H9 (cell line): ENCODE results near the gene SMURF1. TPM values are rescaled to one million over a fixed set of nuclear protein-coding genes. Genes with fewer than 3 reads are reported as not detected.

Experiments
- DNase-seq: peaks from one replicate; pipeline ENCODE4 v3.0.0-alpha.2; 2017
- H2AFZ ChIP-seq: one replicate; pipeline ENCODE4 v1.6.1; 2013; ENCODE audit warnings: mild to moderate bottlenecking, low read length, control low read depth, moderate library complexity
- H2AK5ac ChIP-seq: 2 replicates; pipeline ENCODE4 v1.6.1; 2013; ENCODE audit warnings: low read length, control low read depth, mixed read lengths; ENCODE audit not compliant: insufficient read length
- H2BK120ac ChIP-seq: one replicate; pipeline ENCODE4 v1.6.1; 2013; ENCODE audit warnings: low read depth, mild to moderate bottlenecking, low read length, control low read depth, inconsistent platforms; ENCODE audit not compliant: poor library complexity, severe bottlenecking
- H2BK12ac ChIP-seq: 2 replicates; pipeline ENCODE4 v1.6.1; 2013; ENCODE audit warnings: low read length, control low read depth, mixed read lengths, low read depth; ENCODE audit not compliant: insufficient read length
- H2BK15ac ChIP-seq: 2 replicates; pipeline ENCODE4 v1.6.1; 2013; ENCODE audit warnings: low read depth, low read length, control low read depth
- H2BK20ac ChIP-seq: one replicate; pipeline ENCODE4 v1.6.1; 2013; ENCODE audit warnings: low read depth, mild to moderate bottlenecking, low read length, control low read depth, inconsistent platforms; ENCODE audit not compliant: poor library complexity, severe bottlenecking
- H2BK5ac ChIP-seq: 2 replicates; pipeline ENCODE4 v1.6.1; 2013; ENCODE audit warnings: low read length, control low read depth, mixed read lengths; ENCODE audit not compliant: insufficient read length
- H3K14ac ChIP-seq: 2 replicates; pipeline ENCODE4 v1.6.1; 2013; ENCODE audit warnings: low read length, control low read depth; ENCODE audit not compliant: insufficient read depth
- H3K18ac ChIP-seq: 2 replicates; pipeline ENCODE4 v1.6.1; 2013; ENCODE audit warnings: low read depth, mild to moderate bottlenecking, mixed read lengths, low read length, control low read depth; ENCODE audit not compliant: insufficient read length
- H3K23ac ChIP-seq: 2 replicates; pipeline ENCODE4 v1.6.1; 2013; ENCODE audit warnings: low read length, control low read depth, mixed read lengths, low read depth; ENCODE audit not compliant: insufficient read length
- H3K23me2 ChIP-seq: 2 replicates; pipeline ENCODE4 v1.6.1; 2013; ENCODE audit warnings: low read depth, mild to moderate bottlenecking, mixed read lengths, low read length, control low read depth; ENCODE audit not compliant: insufficient read length, poor library complexity, severe bottlenecking
- H3K27ac ChIP-seq: 2 replicates; pipeline ENCODE4 v1.5.1; 2013; ENCODE audit warnings: low read length, control low read depth, mixed read lengths, low read depth; ENCODE audit not compliant: insufficient read length
- H3K27me3 ChIP-seq: 2 replicates; pipeline ENCODE4 v1.6.1; 2013; ENCODE audit warnings: low read length, control low read depth, inconsistent platforms; ENCODE audit not compliant: insufficient read depth
- H3K4ac ChIP-seq: 2 replicates; pipeline ENCODE4 v1.6.1; 2013; ENCODE audit warnings: low read depth, mild to moderate bottlenecking, control low read depth, inconsistent platforms, low read length, moderate library complexity
- H3K4me1 ChIP-seq: 2 replicates; pipeline ENCODE4 v1.6.1; 2013; ENCODE audit warnings: low read length, control low read depth, inconsistent platforms; ENCODE audit not compliant: insufficient read depth
- H3K4me2 ChIP-seq: 2 replicates; pipeline ENCODE4 v1.6.1; 2013; ENCODE audit warnings: low read length, control low read depth, mixed read lengths; ENCODE audit not compliant: insufficient read length, insufficient read depth
- H3K56ac ChIP-seq: 2 replicates; pipeline ENCODE4 v1.6.1; 2013; ENCODE audit warnings: low read depth, mild to moderate bottlenecking, mixed read lengths, low read length, control low read depth; ENCODE audit not compliant: insufficient read length
- H3K79me1 ChIP-seq: 2 replicates; pipeline ENCODE4 v1.6.1; 2013; ENCODE audit warnings: low read depth, mild to moderate bottlenecking, moderate library complexity, low read length, control low read depth, inconsistent platforms; ENCODE audit not compliant: insufficient read depth, poor library complexity, severe bottlenecking
- H3K79me2 ChIP-seq: 2 replicates; pipeline ENCODE4 v1.6.1; 2013; ENCODE audit warnings: low read length, control low read depth, inconsistent platforms; ENCODE audit not compliant: insufficient read depth
- H3K9ac ChIP-seq: 2 replicates; pipeline ENCODE4 v1.6.1; 2013; ENCODE audit warnings: low read length, control low read depth, mixed read lengths; ENCODE audit not compliant: insufficient read length; ENCODE audit errors: extremely low read depth
- H3K9me3 ChIP-seq: one replicate; pipeline ENCODE4 v1.6.1; 2013; ENCODE audit warnings: low read depth, low read length, inconsistent platforms; ENCODE audit not compliant: control insufficient read depth
- H3T11ph ChIP-seq: one replicate; pipeline ENCODE4 v1.6.1; 2013; ENCODE audit warnings: mild to moderate bottlenecking, low read length, control low read depth, inconsistent platforms
- H4K20me1 ChIP-seq: one replicate; pipeline ENCODE4 v1.6.1; 2013; ENCODE audit not compliant: control insufficient read depth, insufficient read length, insufficient read depth
- H4K5ac ChIP-seq: 2 replicates; pipeline ENCODE4 v1.6.1; 2013; ENCODE audit warnings: low read depth, mild to moderate bottlenecking, mixed read lengths, low read length, control low read depth; ENCODE audit not compliant: insufficient read length
- H4K8ac ChIP-seq: replicated peaks from 2 replicates; pipeline ENCODE4 v1.6.1; 2013; ENCODE audit warnings: low read length, control low read depth, mixed read lengths, low read depth; ENCODE audit not compliant: insufficient read length
- H4K91ac ChIP-seq: 2 replicates; pipeline ENCODE4 v1.6.1; 2013; ENCODE audit warnings: low read depth, mild to moderate bottlenecking, moderate library complexity, mixed read lengths, low read length, control low read depth; ENCODE audit not compliant: insufficient read length
- H3K27ac Mint-ChIP-seq, 3 experiments: 2 replicates in 2 of 3; 3 replicates in 1 of 3; pipeline ENCODE4 v1.8.0; 2020 to 2021; ENCODE audit warnings: mixed read lengths in 3 of 3, mild to moderate bottlenecking in 1 of 3, moderate library complexity in 1 of 3
- H3K27me3 Mint-ChIP-seq: 2 replicates; pipeline ENCODE4 v1.8.0; 2021; ENCODE audit warnings: low read depth, mild to moderate bottlenecking, moderate library complexity, mixed read lengths
- H3K36me3 Mint-ChIP-seq, 3 experiments: 2 replicates in 2 of 3; 3 replicates in 1 of 3; pipeline ENCODE4 v1.8.0; 2020 to 2021; ENCODE audit warnings: low read depth in 3 of 3, mixed read lengths in 3 of 3; ENCODE audit not compliant: insufficient read depth in 1 of 3
- H3K4me1 Mint-ChIP-seq, 2 experiments: 2 replicates each; pipeline ENCODE4 v1.8.0; 2020; ENCODE audit warnings: mixed read lengths in 2 of 2
- H3K4me3 Mint-ChIP-seq, 2 experiments: 2 replicates in 1 of 2; 3 replicates in 1 of 2; pipeline ENCODE4 v1.8.0; 2020 to 2021; ENCODE audit warnings: mild to moderate bottlenecking in 2 of 2, mixed read lengths in 2 of 2, moderate library complexity in 1 of 2
- H3K9me3 Mint-ChIP-seq, 2 experiments: 2 replicates in 1 of 2; 3 replicates in 1 of 2; pipeline ENCODE4 v1.8.0; 2020; ENCODE audit warnings: mild to moderate bottlenecking in 2 of 2, mixed read lengths in 2 of 2, moderate library complexity in 1 of 2
- CTCF ChIP-seq: fragments of 200-600 bp; sonication (generic); conservative IDR thresholded peaks from 3 replicates; pipeline ENCODE4 v1.8.0; 2021; ENCODE audit warnings: antibody characterized with exemption, mild to moderate bottlenecking
- WGBS: extraction: QIAGEN DNeasy Blood & Tissue Kit; methylation state at CpG from one replicate; pipeline ENCODE4 v1.1.7; 2013; ENCODE audit warnings: missing lambda C conversion rate, low lambda C conversion rate, mixed read lengths; ENCODE audit not compliant: insufficient read length; ENCODE audit errors: extremely low coverage; 5-methylcytosine and 5-hydroxymethylcytosine counted together
- total RNA-seq: library from RNA; stranded (reverse); gene quantifications from 2 replicates; pipeline ENCODE4 v1.2.1, GENCODE V29; 2021

The SMURF1 gene
- total RNA-seq, 1 experiment from 2014 or later, result 29.4 TPM

DNA sequence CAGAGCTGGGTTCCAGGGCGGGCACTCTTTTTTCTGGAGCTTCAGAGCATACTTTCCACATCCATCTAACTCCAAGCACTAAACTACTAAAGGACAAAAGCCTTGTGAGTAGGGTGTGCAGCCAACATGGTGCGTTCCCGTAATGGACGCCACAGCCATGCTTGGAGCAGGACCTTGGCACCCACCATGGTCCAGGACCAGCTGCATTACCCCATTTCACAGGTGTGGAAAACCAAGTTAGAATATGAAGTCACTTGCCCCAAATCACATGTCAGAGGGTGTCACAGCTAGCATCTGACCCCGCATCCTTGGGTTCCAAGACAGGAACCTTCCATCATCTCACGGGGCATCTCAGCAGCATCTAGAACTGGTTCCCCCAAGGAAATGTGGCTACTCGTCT lies 112.4 kb downstream of the SMURF1 start:
- H3K23me2 ChIP-seq, result no peaks in the 10 kb centered on the region
- Mint-ChIP-seq H3K27me3 (peaks cover 2% of the 10 kb centered on the region), H3K4me1 (peaks cover 6 to 7% of the 10 kb centered on the region in 2 experiments; a peak in 3 of 4 replicates), H3K9me3 (no peaks in the 10 kb centered on the region), H3K36me3 (peaks cover 46 to 90% (median 76%) of the 10 kb centered on the region in 3 experiments), H3K4me3 (no peak overlapping the region), H3K27ac (no peak overlapping the region)
- H2BK120ac ChIP-seq, result no peak overlapping the region
- no peak overlapping the region for H2AK5ac ChIP-seq
- no peaks in the 10 kb centered on the region for H3K4me1 ChIP-seq
- DNase-seq, result no peak
- no peak overlapping the region for H3T11ph ChIP-seq
- no peak overlapping the region for H4K8ac ChIP-seq
- no peak overlapping the region for H2BK12ac ChIP-seq
- no peak for TF ChIP-seq CTCF
- no peak overlapping the region for H2BK5ac ChIP-seq
- H3K79me1 ChIP-seq, result no peaks in the 10 kb centered on the region
- H3K9me3 ChIP-seq, result no peaks in the 10 kb centered on the region
- WGBS, result no CpG with 5 or more reads among the region's 7 CpGs
- no peaks in the 10 kb centered on the region; the same call in 1 of the 2 replicates for H3K79me2 ChIP-seq
- H3K23ac ChIP-seq, result no peak overlapping the region
- H2AFZ ChIP-seq, result no peak overlapping the region
- no peak overlapping the region for H4K5ac ChIP-seq
- H3K56ac ChIP-seq, result no peak overlapping the region
- H3K27me3 ChIP-seq, result no peaks in the 10 kb centered on the region
- no peak overlapping the region for H3K27ac ChIP-seq
- H3K14ac ChIP-seq, result no peak overlapping the region
- H2BK15ac ChIP-seq, result no peak overlapping the region
- H3K4me2 ChIP-seq, result no peak overlapping the region
- H4K91ac ChIP-seq, result no peak overlapping the region
- H3K9ac ChIP-seq, result no peak overlapping the region
- no peak overlapping the region for H2BK20ac ChIP-seq
- no peak overlapping the region for H3K4ac ChIP-seq
- H3K18ac ChIP-seq, result no peak overlapping the region
- H4K20me1 ChIP-seq, result no peaks in the 10 kb centered on the region
